DOHH2 (cell line): ENCODE data around the gene NT5C1A.

Source experiments
- H3F3A ChIP-seq: fragments of 200-600 bp; sonication (generic), shearing (Covaris generic); 2 replicates; pipeline ENCODE4 v1.6.0; 2016; ENCODE audit warnings: antibody characterized with exemption, mild to moderate bottlenecking; ENCODE audit not compliant: control insufficient read depth, insufficient read depth
- H3K27ac ChIP-seq: fragments of 200-600 bp; sonication (generic); 2 replicates; pipeline ENCODE4 v1.5.1; 2014; ENCODE audit warnings: low read depth, mild to moderate bottlenecking, low read length, moderate library complexity
- H3K27me3 ChIP-seq: fragments of 200-600 bp; sonication (generic); 2 replicates; pipeline ENCODE4 v1.6.1; 2014; ENCODE audit warnings: mild to moderate bottlenecking, low read length, mixed read lengths; ENCODE audit not compliant: control insufficient read depth
- H3K36me3 ChIP-seq: fragments of 200-600 bp; sonication (generic); 2 replicates; pipeline ENCODE4 v1.6.1; 2014; ENCODE audit warnings: mild to moderate bottlenecking, low read length, moderate library complexity, mixed read lengths; ENCODE audit not compliant: control insufficient read depth
- H3K4me1 ChIP-seq: fragments of 200-600 bp; sonication (generic); 2 replicates; pipeline ENCODE4 v1.6.1; 2014; ENCODE audit warnings: mild to moderate bottlenecking, low read length, mixed read lengths; ENCODE audit not compliant: control insufficient read depth
- H3K4me2 ChIP-seq: fragments of 200-600 bp; sonication (generic); 2 replicates; pipeline ENCODE4 v1.6.0; 2014; ENCODE audit warnings: mild to moderate bottlenecking, low read length, moderate library complexity
- H3K4me3 ChIP-seq: fragments of 200-600 bp; sonication (generic); 2 replicates; pipeline ENCODE4 v1.5.1; 2014; ENCODE audit warnings: mild to moderate bottlenecking, low read length, mixed read lengths
- H3K79me2 ChIP-seq: fragments of 200-600 bp; sonication (generic); 2 replicates; pipeline ENCODE4 v1.6.1; 2014; ENCODE audit warnings: mild to moderate bottlenecking, low read length, mixed read lengths; ENCODE audit not compliant: control insufficient read depth
- H3K9me2 ChIP-seq: fragments of 200-600 bp; sonication (generic); replicated peaks from 2 replicates; pipeline ENCODE4 v1.6.1; 2014; ENCODE audit warnings: mild to moderate bottlenecking, low read length, mixed read lengths; ENCODE audit not compliant: control insufficient read depth
- H3K9me3 ChIP-seq: fragments of 200-600 bp; sonication (generic); 2 replicates; pipeline ENCODE4 v1.6.1; 2014; ENCODE audit warnings: antibody characterized with exemption, low read length, mixed read lengths; ENCODE audit not compliant: control insufficient read depth, insufficient read depth
- H4K20me1 ChIP-seq: fragments of 200-600 bp; sonication (generic); 2 replicates; pipeline ENCODE4 v1.6.0; 2014; ENCODE audit warnings: low read depth, mild to moderate bottlenecking, antibody characterized with exemption, low read length, moderate library complexity; ENCODE audit not compliant: control insufficient read depth, insufficient read depth
- CTCF ChIP-seq: fragments of 200-600 bp; sonication (generic); IDR thresholded peaks from one replicate; pipeline ENCODE4 v1.5.1; 2014; ENCODE audit warnings: antibody characterized with exemption, mild to moderate bottlenecking, low read depth, low read length; ENCODE audit not compliant: poor library complexity, severe bottlenecking
- EZH2phosphoT487 ChIP-seq: fragments of 200-600 bp; sonication (generic); IDR thresholded peaks from 2 replicates; pipeline ENCODE4 v1.6.1; 2017; ENCODE audit warnings: borderline replicate concordance, mild to moderate bottlenecking, antibody characterized with exemption, low read length, moderate library complexity, mixed read lengths

NT5C1A gene

GRCh38 chr1:39653546-39654031, 18.3 kb downstream of the NT5C1A start:
- Histone ChIP-seq H4K20me1 (no peaks in the 10 kb centered on the region), H3F3A (no peaks in the 10 kb centered on the region), H3K79me2 (no peaks in the 10 kb centered on the region), H3K36me3 (no peaks in the 10 kb centered on the region), H3K9me2 (no peaks in the 10 kb centered on the region), H3K27ac (no peak overlapping the region), H3K4me2 (0 out of 2 replicates have a peak overlapping the region, but pooled peaks have one; percentile 19), H3K27me3 (peaks cover 14% of the 10 kb centered on the region), H3K4me3 (no peak overlapping the region), H3K4me1 (peaks cover 10% of the 10 kb centered on the region), H3K9me3 (no peaks in the 10 kb centered on the region)
- TF ChIP-seq EZH2phosphoT487 (no peak), CTCF (peak; percentile 81)

GRCh38 chr1:39652554-39652953, 19.4 kb downstream of the NT5C1A start:
- H3K36me3 ChIP-seq, result no peaks in the 10 kb centered on the region
- H4K20me1 ChIP-seq, result no peaks in the 10 kb centered on the region
- no peaks in the 10 kb centered on the region for H3K9me2 ChIP-seq
- H3K79me2 ChIP-seq, result no peaks in the 10 kb centered on the region
- TF ChIP-seq EZH2phosphoT487 (no peak), CTCF (no peak)
- 0 out of 2 replicates have a peak, but pooled peaks cover 4% of the 10 kb centered on the region for H3K4me1 ChIP-seq
- no peaks in the 10 kb centered on the region for H3F3A ChIP-seq
- H3K4me3 ChIP-seq, result no peak overlapping the region
- H3K4me2 ChIP-seq, result no peak overlapping the region
- peaks cover 20% of the 10 kb centered on the region for H3K27me3 ChIP-seq
- H3K27ac ChIP-seq, result no peak overlapping the region
- H3K9me3 ChIP-seq, result no peaks in the 10 kb centered on the region

GRCh38 chr1:39652105-39652504, 19.8 kb downstream of the NT5C1A start:
- Histone ChIP-seq H3K9me3 (no peaks in the 10 kb centered on the region), H3K4me2 (no peak overlapping the region), H4K20me1 (no peaks in the 10 kb centered on the region), H3K27ac (no peak overlapping the region), H3K9me2 (no peaks in the 10 kb centered on the region), H3F3A (no peaks in the 10 kb centered on the region), H3K4me3 (no peak overlapping the region), H3K36me3 (no peaks in the 10 kb centered on the region), H3K27me3 (peaks cover 24% of the 10 kb centered on the region), H3K4me1 (0 out of 2 replicates have a peak, but pooled peaks cover 4% of the 10 kb centered on the region), H3K79me2 (no peaks in the 10 kb centered on the region)
- TF ChIP-seq CTCF (no peak), EZH2phosphoT487 (no peak)
